AG10803 (cell line): Measurements from ENCODE around the gene MYH10.

Experiments used
- DNase-seq: peaks from one replicate; pipeline ENCODE4 v3.0.0; 2010; ENCODE audit warnings: low read depth
- H3K4me3 ChIP-seq: 2 replicates; pipeline ENCODE4 v1.5.1; 2011; ENCODE audit warnings: mild to moderate bottlenecking, low read length, control low read depth
- TF ChIP-seq, protein P1 (sequence below): conservative IDR thresholded peaks from 2 replicates; pipeline ENCODE4 v1.5.1; 2011; ENCODE audit warnings: mild to moderate bottlenecking, low read length, control low read depth, inconsistent platforms

MYH10 gene

GRCh38 chr17:8520981-8521380 is 109.5 kb downstream of the MYH10 start:
- TF ChIP-seq, protein P1, sequence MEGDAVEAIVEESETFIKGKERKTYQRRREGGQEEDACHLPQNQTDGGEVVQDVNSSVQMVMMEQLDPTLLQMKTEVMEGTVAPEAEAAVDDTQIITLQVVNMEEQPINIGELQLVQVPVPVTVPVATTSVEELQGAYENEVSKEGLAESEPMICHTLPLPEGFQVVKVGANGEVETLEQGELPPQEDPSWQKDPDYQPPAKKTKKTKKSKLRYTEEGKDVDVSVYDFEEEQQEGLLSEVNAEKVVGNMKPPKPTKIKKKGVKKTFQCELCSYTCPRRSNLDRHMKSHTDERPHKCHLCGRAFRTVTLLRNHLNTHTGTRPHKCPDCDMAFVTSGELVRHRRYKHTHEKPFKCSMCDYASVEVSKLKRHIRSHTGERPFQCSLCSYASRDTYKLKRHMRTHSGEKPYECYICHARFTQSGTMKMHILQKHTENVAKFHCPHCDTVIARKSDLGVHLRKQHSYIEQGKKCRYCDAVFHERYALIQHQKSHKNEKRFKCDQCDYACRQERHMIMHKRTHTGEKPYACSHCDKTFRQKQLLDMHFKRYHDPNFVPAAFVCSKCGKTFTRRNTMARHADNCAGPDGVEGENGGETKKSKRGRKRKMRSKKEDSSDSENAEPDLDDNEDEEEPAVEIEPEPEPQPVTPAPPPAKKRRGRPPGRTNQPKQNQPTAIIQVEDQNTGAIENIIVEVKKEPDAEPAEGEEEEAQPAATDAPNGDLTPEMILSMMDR: no peak
- peak; percentile 34 for DNase-seq
- no peak overlapping the region for H3K4me3 ChIP-seq

DNA sequence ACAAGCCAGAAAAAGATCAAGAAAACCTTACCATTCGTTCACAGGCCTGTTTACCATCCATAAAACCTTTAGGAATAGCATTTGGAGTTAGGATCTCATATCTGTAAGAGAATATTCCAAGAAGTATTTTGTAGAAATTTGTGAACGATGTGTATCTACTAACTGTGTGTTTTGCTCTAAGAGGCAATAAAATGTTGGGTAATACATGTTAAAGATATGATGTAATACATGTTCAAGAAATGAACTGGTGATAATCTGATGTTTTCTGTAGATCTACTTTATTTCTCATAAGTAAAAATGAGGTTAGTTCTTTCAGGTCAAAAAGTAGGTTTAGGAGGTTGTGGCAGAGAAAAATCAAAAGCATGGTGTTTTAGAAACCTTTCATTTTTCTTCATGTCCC is 111.7 kb downstream of the MYH10 start:
- no peak overlapping the region for H3K4me3 ChIP-seq
- TF ChIP-seq, protein P1: no peak
- DNase-seq: no peak

- H3K4me3 ChIP-seq: no peak overlapping the region
- DNase-seq: no peak
- TF ChIP-seq, protein P1: no peak
These were observed 112.2 kb downstream of the MYH10 start for GRCh38 chr17:8518326-8518725.

DNA sequence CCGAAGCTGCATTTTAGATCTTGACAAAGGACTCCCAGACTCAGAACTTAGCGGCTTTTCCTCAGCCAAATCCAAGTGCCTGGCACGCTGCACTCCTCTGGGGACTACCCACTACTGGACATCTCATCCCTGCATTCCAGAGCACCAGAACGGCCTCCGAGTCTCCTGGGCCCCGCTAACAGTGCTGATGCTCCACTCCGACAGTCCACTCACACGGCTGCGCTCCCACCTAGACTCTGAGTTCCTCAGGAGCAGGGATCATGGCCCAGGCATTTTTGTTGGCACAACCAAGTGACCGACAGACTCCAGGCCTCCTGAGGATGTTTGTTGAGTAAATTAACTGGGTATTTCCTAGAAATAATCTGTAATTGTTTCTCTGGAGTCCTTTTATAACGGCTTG is 115.7 kb downstream of the MYH10 start:
- H3K4me3 ChIP-seq: no peak overlapping the region
- TF ChIP-seq, protein P1: no peak
- DNase-seq: no peak

- DNase-seq: no peak
- TF ChIP-seq, protein P1: no peak
- H3K4me3 ChIP-seq: no peak overlapping the region
These were observed 124.4 kb downstream of the MYH10 start for GRCh38 chr17:8506145-8506544.

- H3K4me3 ChIP-seq: no peak overlapping the region
- DNase-seq: no peak
- TF ChIP-seq, protein P1: no peak
These were observed 125.9 kb downstream of the MYH10 start for GRCh38 chr17:8504460-8505207.

DNA sequence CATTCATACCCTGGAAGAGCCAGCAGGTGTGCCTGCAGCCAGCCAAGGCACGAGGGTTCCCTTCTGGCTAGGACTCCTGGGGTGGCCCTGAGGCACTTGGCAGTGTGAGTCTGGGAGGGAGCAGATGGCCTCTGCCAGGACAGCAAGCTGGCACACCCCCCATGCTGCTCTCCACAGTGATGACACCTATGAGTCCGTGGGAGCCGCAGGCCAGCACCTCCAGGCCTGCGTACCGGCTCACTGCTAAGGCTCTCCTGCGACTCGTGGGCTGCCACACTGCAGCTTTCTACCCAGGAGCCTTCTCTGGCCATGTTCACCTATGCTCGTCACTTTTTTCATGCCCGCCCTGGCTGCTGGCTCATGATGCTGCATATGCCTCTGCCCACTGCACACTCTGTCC is 126.7 kb downstream of the MYH10 start:
- DNase-seq: no peak
- H3K4me3 ChIP-seq: no peak overlapping the region
- TF ChIP-seq, protein P1: no peak
